Astrocyte of the hippocampus (primary cell): ENCODE measurements around the gene RAD51B.
A peak's percentile ranks its signal among the peaks of the same experiment; 100 is the strongest.

Experiments used
- DNase-seq: peaks from one replicate; pipeline ENCODE4 v3.0.0; 2011; ENCODE audit warnings: low read depth, low spot score

Gene RAD51B

DNA sequence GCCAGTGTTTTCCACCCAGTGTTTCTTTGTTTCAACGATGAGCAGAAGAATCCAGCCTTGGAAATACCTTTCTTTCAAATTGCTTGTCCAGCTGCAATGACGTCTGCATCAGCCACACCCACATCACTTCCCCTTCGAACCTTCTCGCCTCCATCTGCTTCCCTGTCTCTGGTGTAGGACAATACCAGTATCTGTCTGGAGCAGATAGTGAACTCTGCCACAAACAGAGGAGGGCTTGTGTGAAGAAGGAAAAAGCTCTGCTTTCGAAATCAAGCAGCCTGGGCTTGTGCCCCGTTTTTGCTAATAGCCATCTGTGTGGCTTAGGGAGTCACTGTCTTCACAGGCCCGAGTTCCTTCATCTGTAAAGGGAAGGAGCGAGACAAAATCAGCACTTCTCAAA, 557.9 kb downstream of the RAD51B start:
- peak; percentile 34 for DNase-seq

DNA sequence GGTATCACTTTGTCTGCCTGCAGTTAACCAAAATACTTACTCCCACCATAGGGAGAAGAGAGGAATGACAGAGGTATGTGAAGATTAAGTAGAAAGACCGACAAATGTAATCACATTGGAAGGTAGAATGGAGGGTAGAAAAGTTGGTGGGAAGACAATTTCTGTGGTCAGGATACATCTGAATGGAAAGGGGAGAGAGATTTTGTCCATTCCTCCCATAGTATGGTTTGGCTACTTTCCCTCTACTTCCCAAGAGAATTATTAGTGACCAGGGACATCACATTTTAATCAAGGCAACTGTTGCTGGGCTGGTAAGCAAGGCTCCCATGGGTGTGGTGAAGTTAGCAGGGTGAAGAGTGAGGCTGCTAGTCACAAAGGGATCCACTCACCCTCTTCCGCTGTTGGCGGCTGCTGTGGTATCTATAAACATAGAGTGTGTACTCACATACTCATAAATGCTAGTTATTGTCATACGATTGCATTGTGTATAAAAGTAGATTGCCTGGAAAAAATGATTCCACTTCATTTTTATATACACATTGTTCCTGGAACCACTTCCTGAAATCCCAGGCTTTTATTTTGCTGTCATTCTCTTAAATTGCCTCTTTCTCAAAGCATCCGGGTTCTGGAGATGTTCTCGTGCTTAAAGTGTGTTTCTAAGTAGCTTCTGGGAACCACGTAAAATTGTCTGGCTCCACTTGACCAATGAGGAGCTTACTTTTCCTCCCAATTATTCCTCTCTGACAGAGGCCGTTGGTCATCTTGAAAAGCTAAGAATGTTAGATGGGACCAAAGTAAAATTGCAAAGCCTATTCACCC, 560.1 kb downstream of the RAD51B start:
- DNase-seq, result peak; percentile 57

DNA sequence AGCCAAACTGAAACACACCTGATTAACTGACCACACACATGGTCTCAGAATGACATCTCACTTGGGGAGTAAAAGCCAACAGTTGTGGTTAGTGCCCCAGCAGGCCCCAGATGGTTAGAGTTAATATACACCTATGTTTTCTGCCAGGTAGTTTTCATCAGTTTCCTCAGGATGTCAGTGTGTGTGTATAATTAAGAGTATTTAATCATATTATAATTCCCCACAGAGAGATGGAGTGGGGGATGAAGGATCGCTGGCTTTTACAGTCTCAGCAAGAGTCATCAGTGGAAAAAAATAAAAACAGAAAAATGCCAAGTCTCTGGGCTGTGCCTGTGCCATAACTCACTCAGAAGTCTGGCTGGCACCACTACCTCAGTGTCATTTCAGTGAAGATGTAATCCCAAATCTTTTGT, 560.8 kb downstream of the RAD51B start:
- DNase-seq, result peak; percentile 45

DNA sequence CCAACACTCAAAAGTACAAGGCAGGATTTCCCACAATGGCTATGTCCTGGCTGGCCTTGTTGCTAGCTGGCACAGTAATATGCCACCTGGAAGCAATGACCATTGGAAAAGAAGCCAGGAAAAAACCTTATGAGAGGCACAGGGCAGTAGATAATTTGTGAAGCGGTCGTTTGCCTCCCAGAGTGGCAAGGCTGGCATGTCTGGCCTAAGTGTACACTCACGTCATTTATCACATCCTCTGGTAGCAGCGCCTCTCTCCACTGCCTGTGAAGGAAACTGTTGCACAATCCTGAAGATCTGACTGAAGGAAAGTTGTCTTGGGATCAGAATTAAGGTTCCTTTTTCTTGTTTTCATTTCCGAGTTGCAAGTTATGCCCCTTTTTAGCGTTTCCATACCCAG, 564.8 kb downstream of the RAD51B start:
- no peak for DNase-seq

DNA sequence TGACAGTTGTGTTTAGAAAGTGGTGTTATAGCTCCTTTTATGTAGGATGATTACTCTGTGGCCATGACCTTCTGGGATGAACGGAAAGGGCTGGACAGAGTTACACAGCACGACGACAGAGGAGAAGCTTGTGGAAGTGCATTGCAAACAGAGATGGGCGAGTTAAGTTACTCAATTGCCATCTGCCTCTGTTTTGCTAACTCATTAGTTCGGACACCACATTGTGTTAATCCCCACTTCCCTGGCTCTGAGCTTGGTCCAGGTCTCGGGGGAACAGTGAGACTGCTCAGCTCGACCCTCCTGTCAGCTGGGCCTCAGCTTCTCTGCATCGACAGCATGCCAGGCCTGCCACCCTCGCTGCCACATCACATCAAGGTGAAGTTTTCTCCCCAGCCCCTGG, 565.3 kb downstream of the RAD51B start:
- no peak for DNase-seq

DNA sequence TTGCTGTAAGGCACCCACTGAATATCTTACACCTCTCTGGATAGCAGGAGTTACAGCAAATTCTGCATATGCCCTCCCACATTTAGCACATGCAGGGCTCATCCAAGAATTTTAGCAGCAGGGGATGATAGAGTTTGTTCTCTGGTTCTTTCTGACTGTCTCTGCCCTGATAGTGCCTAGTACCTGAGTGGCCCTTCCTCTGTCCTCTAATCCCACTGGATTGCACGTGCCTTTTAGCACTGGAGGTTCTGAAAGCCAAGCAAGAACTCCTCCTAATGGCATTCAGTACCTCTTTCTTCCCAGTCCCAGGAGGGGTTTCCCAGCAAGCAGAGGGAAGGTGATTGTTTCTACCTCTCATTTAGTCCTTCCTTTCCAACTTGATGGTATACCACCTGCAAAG, 566.9 kb downstream of the RAD51B start:
- DNase-seq, result no peak

DNA sequence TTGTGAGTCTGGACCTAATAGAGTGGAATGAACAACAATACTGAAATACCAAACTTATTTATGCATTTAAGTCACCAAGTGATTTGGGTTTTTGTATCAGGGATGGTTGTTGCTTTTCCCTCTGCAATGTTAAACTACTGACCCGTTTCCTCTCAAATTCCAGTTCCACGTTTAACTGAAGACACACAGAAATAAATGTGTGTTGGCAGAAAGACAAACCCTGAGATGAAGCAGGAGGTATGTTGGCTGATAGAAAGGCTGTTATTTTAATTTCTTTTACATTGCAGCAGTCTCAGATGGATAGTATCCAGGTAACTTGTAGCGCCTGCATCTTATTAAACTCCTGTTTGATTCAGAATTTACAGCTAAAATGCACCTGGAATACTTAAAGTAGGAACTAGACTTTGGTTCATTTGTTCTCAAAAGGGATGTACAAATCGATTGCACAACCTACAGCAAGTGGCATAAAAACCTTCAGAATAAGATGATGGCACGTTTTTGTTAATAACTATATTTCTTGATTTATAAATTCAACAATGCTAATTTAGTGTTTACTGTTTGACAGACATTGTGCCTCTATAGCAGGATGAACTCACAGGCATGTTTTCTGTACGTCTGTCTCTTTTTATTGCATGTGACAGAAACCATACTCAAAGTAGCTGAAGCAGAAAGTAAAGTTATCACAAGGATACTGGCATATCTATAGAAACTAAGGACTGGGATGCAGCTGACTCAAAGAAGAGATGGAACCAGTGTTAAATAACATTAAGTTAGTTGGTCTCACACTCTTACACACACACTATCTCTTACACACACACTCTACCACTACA, 567.6 kb downstream of the RAD51B start:
- DNase-seq, result peak; percentile 80

DNA sequence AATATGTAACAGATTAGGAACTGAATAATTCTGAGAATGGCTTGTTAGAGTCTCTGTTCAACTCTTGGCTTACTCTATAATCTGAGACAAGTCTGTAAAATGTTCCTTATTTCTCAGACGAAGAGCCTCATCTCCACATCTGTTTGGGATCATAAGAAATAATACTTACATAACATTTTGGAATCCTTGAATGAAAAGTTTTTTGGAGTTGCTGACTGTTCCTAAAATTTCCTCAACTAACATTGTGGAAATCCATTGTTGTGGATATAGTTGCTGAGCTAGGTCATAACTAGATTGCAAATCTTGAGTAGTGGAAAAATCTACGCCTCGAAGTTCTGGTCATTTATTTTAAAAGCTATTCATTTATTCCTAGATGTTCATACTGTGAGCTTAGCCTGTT, 570.4 kb downstream of the RAD51B start:
- no peak for DNase-seq

DNA sequence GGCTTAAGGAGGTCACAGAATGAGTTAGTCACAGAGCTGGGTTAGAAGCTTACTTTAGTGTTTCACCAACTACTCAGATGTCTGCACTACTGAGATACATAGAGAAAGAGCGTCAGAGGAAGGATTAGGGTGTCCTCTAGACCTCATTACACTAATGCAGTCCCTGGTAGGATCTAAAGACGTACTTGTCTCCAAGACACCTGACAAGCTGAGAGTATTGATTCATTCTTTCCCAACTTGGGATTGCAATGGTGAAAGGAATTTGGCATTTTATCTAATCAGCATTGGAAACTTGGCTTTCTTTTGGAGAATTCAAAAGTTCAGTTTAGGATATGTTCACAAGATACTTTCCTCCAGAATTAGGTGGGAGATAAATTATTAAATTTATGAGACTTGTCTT, 571.2 kb downstream of the RAD51B start:
- no peak for DNase-seq

DNA sequence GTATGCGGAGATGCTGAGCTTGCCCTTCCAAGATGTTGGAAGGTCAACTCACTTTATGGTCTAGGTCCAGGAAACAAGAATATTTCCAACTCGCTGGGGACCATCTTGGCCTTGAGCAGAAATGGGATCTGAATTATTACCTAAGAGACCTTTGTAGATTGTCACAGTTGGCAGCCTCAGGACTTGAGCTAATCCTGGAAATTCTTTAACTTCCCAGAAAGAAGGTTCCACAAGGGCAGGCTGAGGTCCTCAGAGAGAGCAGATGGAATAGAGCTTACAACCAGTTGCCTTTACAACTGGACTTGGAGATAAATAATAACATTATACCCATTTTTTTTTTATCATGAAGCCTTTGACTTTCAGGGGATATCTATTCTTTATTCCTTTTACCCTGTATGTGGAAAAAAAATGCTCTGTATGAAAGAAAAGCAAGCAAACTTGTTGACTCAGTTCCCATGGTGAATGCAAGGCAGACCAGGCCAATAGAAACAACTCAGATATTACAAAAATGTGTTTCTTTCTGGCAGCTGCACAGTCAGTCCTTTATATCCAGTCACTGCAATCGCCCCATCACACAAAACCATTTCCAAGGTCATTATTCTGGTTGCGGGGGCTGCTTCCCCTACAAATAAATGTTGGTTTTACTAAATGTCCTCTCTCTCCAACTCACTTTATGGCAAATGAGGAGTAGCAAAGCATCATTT, 571.9 kb downstream of the RAD51B start:
- DNase-seq, result peak; percentile 86

DNA sequence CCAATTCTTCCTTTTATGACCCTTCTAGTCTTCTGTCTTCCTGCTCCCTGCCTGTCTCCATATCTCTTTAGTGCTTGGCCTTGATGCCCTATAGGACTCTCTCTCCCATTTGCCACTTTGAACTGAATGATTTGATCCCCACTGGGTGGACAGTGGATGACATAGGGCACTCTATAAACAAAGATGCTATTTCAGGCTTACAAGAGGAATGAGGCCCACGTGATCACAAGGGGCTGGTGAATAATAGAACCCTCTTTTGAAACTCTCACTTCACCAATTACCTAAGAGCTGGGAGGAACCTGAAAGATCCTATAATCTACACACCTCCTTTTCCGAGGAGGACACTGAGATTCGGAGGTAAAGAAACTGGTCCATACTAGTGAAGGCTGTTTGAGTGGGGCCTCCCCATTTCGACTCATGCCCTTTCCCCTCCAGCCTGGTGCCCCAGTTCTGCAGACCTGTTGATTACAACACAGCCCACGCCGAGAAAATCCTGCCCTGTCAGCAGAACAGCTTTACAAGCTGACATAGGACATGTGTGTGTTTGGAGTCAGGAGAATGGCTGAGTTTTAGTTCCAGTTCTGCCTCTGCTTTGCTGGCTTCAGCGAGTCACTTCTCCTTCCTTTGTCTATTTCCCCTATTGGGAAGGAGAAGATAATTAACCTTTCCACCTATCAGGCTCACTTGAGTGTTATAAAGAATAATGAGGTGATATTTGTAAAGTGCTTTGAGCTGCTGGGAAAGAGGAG, 573.0 kb downstream of the RAD51B start:
- DNase-seq, result no peak

DNA sequence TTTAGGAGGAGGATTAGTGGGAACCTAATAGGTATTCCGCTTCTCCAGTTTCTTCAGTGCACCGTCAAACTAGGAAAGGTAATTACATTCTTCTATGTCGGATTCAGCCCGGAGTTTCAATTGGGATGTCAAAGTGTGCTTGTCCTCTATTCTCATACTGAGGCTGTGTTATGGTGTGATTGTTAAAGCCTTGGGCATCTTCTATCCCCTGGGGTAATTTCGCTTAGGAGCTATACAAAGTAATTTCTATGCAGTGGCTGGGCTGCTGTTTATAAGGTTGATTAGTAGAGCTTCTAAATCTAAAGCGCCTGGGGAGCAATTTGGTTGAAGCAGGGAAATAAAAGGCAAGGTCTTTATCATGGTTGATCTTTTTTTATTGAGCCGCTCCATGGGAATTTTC, 573.7 kb downstream of the RAD51B start:
- no peak for DNase-seq

DNA sequence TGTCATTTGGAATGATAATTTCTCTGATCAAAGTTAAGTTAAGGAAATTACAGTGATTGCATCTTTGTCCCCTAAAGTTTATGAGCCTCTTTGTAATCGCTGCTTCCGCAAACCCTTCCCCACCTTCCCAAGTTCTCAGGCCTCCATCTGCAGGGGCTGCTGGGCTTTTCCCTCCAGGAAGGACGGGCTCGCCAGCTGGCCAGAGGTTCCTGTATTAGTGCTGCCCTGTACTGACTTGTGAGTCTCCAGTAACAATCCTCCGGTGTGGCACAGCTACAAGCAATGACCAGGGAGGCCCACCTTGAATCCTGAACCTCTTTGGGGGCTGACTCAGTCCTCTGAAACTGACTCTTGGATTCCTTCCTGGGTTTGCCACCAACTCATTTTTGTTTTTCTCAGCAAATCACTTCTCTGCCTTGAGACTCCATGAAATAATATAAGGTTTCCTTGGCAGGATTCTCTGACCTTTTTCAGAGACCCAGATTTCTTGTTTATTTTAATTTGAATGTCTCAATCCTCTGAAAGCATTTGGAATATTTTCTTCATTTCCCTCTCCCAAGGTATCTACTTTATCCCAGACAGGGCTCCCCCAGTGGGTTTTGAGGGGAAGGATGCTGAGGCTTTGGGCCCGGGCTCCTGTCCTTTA, 574.7 kb downstream of the RAD51B start:
- no peak for DNase-seq

DNA sequence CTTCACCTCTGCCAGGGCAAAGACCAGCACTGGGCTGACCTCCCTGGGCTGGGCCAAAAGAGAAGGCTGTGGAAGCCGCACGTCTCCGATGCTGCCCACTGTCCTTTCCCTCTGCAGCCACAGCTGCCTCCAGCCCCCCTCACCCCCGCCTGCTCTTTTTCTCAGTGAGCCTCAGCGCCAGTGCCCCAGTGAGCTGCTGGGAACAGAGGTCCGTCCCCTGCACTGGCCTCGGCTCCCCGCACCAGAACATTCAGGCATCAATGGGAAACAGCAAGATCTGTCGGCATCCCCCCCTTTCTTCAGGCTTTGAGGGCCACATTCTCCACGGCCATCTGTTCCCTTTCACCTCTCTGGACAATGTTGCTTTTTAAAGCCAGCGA, 575.2 kb downstream of the RAD51B start:
- no peak for DNase-seq

DNA sequence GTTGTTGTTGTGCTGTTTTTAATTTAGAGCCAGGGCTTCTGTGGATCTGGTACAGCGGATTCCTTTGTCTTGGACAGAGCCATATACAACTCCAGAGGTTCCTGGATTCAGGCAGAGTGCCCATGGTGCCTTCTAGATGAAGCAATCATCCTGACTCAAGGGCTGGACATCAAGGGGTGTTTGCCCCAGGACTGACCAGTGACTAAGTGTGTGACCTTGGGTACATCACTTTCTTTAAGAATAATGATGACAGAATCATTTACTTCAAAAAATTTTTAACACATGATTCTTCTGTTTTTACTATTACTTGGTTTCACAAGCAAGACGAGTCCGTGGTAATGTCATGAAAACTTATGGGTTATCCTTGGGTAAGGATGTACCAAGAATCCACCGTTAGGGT, 576.0 kb downstream of the RAD51B start:
- DNase-seq, result peak; percentile 33

DNA sequence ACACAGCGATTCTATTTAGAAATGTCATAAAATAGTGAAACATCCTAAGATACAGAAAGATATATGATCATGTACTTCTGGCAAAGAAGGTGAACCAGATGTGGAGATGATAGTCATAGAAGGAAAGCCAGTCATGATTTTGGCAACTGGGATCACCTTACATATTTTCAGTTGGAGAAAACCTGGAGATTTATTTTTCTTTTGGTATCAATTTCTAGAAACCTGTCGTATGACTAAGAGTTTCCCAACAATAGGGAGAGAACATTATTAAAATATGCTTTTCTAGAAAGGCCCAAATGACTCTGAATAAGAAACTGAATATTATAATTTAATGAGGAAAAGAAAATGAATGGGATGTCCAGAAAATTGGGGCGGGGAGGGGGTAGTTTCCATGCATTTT, 576.9 kb downstream of the RAD51B start:
- no peak for DNase-seq

DNA sequence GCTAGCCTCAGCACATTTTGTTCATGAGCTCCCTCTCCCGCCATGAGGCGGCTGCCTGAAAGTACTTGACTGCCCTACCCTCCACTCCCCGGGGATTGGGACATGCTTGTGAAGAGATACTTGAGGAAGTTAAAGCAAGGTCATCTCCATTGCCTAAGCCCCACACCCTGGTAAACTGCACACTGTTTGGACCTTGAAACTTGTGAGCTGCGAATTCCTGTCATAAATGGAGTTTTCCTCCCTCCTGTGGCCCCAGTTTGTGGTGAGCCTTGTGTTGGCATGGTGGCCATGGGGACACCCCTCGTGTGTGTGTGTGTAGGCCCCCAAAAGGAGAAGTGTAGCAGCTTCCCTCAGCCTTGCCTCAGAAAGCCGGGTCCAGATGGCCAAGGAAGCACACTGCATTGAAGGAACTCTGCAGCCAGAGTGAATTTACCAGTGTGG, 577.8 kb downstream of the RAD51B start:
- DNase-seq, result no peak

DNA sequence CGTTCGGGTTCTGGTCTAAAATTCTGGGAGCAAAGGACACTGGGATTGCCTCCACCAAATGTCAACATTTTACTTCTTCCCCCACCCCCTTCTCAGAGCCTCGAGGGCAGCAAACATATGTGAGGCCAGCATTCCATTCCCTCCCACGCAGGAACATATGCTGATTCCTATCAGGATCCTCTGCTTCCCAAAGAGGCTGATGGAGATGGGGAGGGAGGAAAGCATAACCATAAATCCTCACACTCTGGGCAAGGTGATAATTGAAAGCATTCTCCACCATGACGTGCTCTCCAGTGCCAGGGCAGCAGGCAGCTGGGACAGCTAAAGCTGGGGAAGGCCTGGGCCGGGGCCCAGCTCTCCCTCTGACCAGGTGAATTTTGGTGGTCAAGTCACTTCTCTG, 578.2 kb downstream of the RAD51B start:
- no peak for DNase-seq

DNA sequence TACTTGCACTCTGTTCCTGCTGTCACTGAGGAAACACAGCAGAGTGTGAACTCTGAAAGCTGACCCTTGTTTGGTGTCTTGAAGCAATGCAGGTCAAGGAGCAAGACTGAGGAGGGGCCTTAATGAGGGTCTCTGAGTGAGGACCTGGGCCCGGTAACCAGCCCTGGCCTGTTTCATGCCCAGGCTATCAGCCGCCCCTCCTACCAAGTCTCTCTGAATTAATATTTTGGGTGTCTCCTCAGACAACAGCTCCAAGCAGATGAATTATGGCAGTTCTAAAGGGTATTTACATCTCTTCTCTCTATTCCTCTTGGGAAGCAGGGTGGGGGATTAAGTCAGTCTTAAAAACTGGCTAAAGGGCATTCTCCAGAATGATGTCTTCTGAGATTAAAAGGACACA, 578.8 kb downstream of the RAD51B start:
- no peak for DNase-seq

DNA sequence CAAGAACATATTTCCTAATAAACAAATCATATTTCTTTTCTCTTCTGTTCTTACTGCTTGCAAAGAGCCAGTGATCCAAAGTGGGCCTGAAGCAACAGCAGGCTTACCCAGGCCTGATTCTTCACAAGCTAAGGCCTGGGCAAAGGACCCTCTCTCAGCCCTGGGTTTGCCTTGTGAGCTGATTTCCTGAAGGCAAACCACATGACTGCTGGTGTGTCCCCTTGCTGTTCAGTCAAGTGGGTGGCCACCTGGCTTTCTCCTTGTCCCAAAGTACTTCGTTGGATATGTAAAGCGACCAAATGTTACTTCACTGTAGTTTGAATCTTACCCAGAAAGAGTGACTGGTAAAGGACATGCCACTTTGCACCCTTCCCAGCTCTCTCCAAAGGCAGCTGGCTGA, 580.4 kb downstream of the RAD51B start:
- DNase-seq, result no peak

DNA sequence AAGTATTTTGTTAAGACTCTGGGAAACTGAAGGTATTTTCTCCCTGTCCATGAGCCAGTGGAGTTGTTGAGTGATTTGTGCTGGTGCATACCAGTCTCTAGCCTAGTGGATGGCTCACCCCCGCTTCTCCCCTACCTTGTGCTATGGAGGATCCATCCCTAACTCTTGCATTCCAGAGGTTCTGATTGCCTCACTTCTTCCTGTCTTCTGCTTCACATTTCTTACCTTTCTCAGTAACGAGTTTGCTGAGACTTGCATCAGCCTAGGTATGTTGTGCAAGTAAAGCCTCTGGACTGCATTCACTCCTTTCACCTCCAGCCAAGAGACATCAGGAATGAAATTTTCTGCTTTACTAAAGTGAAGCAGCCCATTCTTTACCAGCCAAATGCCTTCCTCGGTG, 581.7 kb downstream of the RAD51B start:
- DNase-seq, result peak; percentile 13
